SK-N-DZ (cell line): Measurements from ENCODE around the gene AGO3.
A peak's percentile ranks its signal among the peaks of the same experiment; 100 is the strongest.

Experiments
- DNase-seq: peaks from one replicate; pipeline ENCODE4 v3.0.0-alpha.2; 2015; ENCODE audit warnings: low spot score

The AGO3 gene

GRCh38 chr1:36083219-36083618 lies 152.3 kb downstream of the AGO3 start:
- DNase-seq: no peak

DNA sequence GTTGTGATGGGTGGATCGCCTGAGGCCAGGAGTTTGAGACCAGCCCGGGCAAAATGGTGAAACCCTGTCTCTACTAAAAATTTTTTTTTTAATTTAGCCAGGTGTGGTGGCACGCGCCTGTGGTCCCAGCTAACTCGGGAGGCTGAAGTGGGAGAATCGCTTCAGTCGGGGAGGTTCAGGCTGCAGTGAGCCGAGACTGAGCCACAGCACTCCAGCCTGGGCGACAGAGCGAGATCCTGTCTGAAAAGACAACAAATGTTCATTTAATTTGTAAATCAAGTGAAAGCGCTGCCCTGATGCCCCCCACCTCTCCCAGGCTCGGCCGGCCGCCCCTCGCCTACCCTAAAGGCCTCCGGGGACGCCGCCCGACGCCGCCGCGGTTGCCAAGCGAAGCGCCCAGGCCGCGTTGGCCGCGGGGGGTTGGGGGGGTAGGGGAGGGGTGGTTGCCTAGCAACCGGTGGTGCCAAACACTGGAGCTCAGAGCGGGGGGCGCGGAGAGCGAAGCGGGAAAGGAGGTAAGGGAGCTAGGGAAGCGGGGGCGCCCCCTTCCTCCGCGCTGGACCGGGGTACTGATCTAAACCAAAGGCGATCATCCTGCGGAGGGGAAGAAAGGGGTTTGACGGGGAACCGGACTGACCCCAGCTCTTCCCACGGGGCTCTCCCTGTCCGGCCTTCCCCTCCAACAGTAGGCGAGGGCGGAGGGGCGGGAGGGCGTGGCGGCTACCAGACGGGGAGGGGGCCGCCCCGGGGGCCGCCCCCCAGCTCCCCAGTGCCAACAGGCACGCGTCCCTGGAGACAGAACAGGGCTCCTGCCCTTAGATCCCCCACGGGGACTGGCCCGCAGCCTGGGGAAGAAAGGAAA lies 153.0 kb downstream of the AGO3 start, which contains the start of gene TEKT2:
Gene TEKT2, plus strand, starts transcription at position 460 of the 862 bp plus-strand sequence. CDS start 828 bp downstream, outside the sequence.
- peak; percentile 64 for DNase-seq

DNA sequence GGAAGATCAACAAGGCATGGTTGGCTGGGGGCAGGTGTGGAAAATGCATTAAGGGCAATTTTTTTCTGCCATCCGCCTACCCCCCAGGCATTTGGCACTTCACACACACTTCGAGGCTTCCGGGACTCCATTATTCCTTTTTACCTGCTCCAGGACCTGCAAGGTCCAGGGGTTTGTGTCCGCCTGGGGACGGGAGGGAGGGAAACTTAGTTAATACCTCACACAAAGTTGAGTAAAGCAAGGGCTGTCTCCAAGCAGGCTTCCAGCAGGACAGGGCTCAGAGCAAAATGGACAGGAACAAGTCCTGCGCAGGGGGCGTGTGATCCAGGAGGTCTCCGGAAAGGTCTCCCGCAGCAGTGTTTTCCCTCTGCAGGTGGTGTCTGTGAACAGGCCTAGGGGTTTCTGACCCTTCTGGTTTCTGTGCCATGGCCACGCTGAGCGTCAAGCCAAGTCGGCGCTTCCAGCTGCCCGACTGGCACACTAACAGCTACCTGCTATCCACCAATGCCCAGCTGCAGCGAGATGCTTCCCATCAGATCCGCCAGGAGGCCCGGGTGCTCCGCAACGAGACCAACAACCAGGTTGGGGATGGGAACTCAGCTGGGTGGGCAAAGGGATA lies 153.7 kb downstream of the AGO3 start:
- no peak for DNase-seq

DNA sequence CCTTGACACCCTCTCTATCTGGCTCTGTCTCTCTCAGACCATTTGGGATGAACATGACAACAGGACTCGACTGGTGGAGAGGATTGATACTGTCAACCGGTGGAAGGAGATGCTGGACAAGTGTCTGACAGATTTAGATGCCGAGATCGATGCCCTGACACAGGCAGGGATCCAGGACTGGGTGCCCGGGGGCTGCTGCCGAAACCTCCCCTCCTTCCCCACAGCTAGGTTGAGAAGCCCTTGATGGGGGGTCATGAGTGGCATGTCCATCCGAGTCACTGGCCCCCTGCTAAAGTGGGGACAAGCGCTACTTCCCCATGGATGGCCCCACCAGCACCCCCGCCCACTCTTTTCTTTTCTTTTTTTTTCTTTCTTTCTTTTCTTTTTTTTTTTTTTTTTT lies 154.2 kb downstream of the AGO3 start:
- DNase-seq: no peak

DNA sequence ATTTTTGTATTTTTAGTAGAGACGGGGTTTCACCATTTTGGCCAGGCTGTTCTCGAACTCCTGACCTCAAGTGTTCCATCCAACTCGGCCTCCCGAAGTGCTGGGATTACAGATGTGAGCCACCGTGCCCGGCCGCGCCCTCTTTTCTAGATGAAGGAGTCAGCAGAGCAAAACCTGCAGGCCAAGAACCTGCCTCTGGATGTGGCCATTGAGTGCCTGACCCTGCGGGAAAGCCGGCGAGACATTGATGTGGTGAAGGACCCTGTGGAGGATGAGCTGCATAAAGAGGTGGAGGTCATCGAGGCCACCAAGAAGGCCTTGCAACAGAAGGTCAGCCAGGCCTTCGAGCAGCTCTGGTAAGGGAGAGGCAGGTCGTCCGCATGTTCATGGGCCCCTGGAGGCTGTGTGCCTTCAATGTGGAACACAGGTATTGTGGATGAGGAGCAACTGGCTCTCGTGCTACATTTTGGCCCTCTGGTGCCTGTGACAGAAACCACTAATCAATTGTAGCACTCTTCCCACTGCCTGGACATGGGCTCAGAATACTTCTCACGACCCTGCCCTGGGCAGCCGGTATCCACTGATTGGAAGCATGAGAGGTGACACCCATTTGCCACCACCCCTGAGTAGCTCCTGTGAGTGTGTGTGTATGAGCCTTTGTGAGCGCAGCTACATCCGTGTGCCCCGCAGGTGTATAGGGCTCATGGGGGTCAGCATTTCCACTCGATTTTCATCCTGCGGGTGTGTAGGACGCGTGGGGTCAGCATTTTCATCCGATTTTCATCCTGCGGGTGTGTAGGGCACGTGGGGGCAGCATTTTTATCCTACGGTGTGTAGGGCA lies 155.0 kb downstream of the AGO3 start:
- no peak for DNase-seq

GRCh38 chr1:36086529-36087232 lies 155.8 kb downstream of the AGO3 start:
- no peak for DNase-seq

GRCh38 chr1:36087233-36088123 lies 156.6 kb downstream of the AGO3 start:
- DNase-seq: no peak

DNA sequence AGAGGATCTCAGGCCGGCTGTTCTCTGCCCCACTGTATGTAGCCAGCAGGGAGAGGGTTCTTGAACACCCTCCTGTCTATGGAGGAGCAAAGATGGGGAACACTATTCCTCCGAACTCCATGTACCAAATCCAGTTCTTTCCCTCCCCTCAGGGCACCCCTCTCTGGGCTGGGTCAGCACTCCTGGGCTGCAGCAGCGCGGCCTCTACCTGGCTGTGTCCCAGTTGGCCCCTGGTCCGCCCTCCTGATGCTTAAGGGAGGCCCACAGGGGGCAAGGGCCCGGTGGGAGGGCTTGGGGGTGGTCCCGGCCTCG lies 157.3 kb downstream of the AGO3 start:
- no peak for DNase-seq

DNA sequence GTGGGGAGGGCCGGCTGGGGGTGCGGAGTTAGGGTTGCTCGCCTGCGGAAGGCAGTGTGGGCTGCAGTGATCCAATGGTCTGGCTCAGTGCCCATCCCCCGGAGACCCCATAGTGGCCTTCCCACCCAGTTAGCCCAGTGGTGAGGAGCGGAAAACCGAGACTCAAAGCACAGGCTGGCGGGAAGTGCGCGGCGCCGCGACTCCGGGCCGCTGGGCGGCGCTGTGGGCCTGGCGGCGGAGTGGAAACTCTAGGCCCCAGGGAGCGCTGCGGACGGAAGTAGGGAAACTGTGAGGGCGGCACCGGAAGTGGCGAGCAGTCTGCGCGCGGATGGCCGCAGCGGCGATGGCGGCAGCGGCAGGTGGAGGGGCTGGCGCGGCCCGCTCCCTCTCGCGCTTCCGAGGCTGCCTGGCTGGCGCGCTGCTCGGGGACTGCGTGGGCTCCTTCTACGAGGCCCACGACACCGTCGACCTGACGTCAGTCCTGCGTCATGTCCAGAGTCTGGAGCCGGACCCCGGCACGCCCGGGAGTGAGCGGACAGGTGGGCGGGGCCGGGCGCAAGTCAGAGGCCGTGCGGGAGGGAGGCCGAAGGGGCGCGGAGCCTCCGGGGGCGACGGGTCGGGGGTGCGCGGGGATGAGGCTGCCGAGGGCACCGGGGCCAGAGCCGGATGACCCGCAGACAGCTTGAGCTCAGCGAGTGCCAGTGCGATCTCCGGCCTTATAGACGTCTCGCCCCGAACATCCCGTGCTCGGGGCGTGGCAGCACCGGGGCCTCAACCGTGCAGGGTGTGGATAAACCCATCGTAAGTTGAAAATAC lies 157.9 kb downstream of the AGO3 start, which contains the start of gene ADPRS:
Gene ADPRS, plus strand, starts transcription at position 316 of the 816 bp plus-strand sequence. Its CDS starts 13 bp downstream, at position 329.
- DNase-seq: peak; percentile 85

GRCh38 chr1:36089393-36090121 lies 158.7 kb downstream of the AGO3 start:
- DNase-seq: no peak

DNA sequence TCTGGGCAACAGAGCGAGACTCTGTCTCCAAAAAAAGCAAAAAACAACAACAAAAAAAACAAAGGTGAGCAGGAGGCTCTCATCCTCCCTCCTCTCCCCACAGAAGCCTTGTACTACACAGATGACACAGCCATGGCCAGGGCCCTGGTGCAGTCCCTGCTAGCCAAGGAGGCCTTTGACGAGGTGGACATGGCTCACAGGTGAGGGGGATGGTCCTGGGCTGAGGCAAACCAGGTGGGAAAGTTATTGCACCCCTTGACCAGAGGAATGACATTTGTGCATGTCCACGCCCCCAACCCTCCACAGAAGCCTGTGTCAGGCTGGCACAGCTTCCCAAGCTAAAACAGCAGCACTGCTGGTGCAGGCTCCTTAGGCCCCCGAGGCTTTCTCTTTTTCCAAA lies 160.2 kb downstream of the AGO3 start:
- DNase-seq: no peak

DNA sequence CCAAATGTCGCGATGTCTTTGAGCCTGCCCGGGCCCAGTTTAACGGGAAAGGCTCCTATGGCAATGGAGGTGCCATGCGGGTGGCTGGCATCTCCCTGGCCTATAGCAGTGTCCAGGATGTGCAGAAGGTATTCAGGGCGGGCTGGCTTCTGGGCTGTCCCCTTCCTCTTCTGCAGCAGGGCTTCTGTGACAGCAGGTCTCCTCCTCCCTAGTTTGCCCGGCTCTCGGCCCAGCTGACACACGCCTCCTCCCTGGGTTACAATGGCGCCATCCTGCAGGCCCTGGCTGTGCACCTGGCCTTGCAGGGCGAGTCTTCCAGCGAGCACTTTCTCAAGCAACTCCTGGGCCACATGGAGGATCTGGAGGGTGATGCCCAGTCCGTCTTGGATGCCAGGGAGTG lies 160.8 kb downstream of the AGO3 start:
- DNase-seq: no peak

DNA sequence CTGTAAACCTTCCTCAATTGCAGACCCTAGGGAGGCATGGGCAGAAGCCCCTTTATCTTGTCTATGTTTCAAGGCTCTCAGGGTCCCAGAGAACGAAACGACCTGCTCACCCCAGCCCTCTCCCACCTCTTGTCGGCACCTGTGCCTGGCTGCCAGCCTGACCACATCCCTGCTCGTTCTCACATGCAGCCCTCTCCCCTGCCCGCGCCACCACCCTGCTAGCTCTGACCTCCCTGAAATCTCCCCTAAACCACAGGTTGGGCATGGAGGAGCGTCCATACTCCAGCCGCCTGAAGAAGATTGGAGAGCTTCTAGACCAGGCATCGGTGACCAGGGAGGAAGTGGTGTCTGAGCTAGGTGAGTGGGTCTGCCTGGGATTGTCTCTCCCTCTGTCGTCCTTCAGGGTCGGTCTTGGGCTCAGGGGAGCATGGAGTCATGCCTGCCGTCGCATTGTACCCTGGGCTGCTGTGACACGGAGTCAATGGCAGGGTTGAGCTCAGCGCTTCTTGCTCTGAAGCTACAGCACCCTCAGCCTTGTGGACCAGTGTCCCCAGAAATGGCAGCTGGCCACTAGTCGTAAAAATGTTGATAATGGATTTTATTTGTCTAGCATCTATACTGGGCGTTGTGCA lies 161.4 kb downstream of the AGO3 start:
- DNase-seq: no peak

DNA sequence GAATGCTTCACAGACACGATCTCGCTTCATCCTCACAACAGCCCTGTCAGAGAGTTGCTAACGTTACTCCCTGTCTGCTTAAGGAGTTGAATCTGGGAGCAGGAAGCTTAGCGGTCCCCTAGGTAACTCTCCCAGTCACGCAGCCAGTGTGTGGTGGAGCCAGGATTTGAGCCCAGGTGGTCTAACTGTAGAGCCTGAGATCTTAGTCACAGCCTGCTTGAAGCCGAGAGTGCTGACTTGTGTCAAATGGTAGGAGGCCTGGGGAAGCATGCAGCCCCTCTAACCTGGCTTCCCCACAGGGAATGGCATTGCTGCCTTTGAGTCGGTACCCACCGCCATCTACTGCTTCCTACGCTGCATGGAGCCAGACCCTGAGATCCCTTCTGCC lies 161.9 kb downstream of the AGO3 start:
- no peak for DNase-seq

DNA sequence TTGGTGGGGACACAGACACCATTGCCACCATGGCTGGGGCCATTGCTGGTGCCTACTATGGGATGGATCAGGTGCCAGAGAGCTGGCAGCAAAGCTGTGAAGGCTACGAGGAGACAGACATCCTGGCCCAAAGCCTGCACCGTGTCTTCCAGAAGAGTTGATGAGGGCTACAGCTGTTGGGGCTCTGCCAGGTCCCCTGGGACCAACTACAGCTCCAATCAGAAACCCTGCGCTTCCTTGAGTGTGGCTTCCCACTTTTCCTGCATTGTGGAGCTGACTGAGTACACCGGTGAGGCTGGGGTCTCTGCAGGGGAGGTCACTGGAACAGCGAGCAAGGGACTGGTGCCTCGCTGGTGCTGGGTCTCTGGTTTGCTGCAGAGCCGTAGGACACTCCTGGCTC lies 162.3 kb downstream of the AGO3 start:
- no peak for DNase-seq

DNA sequence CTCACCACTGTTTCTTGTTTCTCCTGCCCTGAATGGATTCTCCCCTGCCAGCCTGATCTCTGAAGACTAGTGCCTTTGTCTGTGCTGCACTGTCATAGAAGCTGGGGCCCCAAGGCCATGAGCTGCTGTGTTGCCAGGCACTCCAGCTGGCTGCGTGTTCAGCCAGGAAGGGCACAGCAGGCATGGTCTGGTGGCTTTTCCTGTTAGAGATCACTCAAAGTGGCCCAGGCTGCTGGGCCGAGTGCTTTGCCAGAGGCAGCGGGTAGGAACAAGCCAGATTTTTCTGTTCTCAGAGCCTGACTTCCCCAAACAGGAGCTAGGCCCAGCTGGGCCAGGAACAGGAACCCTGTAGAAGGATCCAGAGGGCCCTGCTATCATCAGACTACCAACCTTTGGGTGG lies 163.0 kb downstream of the AGO3 start:
- DNase-seq: no peak

DNA sequence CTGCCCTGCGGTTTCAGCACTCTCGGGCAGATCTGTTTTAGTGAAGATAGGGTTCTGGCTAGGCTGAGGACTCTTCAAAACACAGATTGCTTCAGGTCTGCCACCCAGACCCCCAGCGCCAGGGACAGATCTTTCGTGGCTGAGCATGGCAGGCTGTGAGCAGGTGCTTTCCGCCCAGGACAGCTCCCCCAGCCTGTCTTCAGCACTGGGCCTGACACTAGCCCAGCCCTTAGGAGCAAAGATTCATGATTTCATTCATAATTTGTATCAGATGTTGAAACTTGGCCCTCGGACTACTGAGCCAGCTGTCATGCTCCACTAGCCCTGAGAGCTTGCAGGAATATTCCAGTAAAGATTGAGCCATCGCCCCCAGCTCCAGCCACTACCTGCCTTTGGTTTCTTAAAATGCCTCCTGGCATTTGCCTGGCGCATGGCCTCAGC lies 163.7 kb downstream of the AGO3 start:
- DNase-seq: no peak

DNA sequence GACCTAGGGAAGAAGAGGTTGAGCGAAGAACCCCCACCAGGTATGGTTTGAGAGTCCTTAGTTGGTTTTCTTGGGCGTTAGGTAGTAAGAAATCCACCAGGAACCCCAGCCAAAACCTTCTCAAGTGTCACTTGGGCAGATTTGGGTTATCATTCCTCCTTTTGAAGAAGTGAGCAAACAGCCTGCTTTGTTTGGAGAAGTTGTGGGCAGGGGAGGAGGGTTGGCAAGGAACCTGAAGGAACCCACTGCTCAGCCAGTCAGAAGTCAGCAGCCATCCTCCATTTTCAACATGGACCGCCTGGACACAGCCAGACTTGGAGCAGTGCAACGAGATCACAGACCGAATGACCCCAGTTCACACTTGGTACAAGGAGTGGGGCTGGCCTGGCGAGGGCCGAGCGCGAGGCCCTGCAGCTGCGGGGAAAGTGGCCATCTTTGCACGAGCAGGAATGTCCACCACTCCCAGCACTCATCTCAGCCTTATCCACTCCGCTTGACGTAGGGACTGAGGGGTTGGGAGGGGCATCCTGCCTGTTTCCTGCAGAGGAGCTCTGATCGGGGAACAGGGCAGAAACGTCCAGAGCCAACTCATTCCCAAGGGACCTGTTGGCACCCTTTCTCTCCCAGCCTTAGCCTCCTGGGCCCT lies 165.0 kb downstream of the AGO3 start:
- DNase-seq: no peak
